Activated CD4-positive, alpha-beta memory T cell treated with anti-CD3 and anti-CD28 coated beads for 36 hours (primary cell): ENCODE data around the gene CCNI2. TPM values are rescaled to one million over a fixed set of nuclear protein-coding genes. Genes with fewer than 3 reads are reported as not detected.

Experiments used
- CTCF ChIA-PET: fragments of 350-600 bp; sonication (Branson Sonifier 250); formaldehyde crosslinking; loops from one replicate; lab custom pipeline; 2021; ENCODE audit warnings: antibody characterized with exemption, inconsistent platforms; lab: Charles Lee
- POLR2A ChIA-PET: fragments of 350-600 bp; sonication (Branson Sonifier 250); formaldehyde crosslinking; loops from one replicate; lab custom pipeline; 2021; ENCODE audit warnings: antibody characterized with exemption; lab: Charles Lee
- DNase-seq: peaks from one replicate; pipeline ENCODE4 v3.0.0-alpha.2; 2020
- H3K27ac Mint-ChIP-seq: one replicate; pipeline ENCODE4 v1.8.0; 2021; ENCODE audit warnings: mixed read lengths
- H3K27me3 Mint-ChIP-seq: one replicate; pipeline ENCODE4 v1.8.0; 2021; ENCODE audit warnings: mixed read lengths
- H3K36me3 Mint-ChIP-seq: one replicate; pipeline ENCODE4 v1.8.0; 2021; ENCODE audit warnings: mixed read lengths
- H3K4me1 Mint-ChIP-seq: one replicate; pipeline ENCODE4 v1.8.0; 2021; ENCODE audit warnings: low read depth, mixed read lengths
- H3K4me3 Mint-ChIP-seq: one replicate; pipeline ENCODE4 v1.8.0; 2021; ENCODE audit warnings: mild to moderate bottlenecking, mixed read lengths
- H3K9me3 Mint-ChIP-seq: one replicate; pipeline ENCODE4 v1.8.0; 2021; ENCODE audit warnings: mixed read lengths
- intact Hi-C: fragments of 100-400 bp; cut with micrococcal nuclease; formaldehyde crosslinking; loops from one replicate; pipeline ENCODE4 v1.15.1; 2023
- total RNA-seq, 2 experiments: library from RNA; stranded (reverse); gene quantifications; one replicate each; pipeline ENCODE4 v1.2.3, GENCODE V29; 2021

Gene CCNI2, protein sequence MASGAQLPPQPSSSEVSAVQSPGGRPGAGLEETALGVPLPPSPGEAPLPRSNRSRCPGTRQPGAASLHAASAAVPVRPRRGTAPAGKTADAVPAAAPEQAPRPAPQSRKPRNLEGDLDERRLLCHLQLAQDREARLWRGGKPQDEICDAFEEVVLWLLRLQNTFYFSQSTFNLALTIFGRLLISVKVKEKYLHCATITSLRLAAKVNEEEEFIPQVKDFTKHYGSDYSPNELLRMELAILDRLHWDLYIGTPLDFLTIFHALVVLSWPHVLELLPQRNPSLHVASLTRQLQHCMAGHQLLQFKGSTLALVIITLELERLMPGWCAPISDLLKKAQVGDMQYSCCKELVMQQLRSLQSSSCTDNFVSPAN
- 1 to 10 TPM; 2.7 to 4.2 TPM for total RNA-seq

DNA sequence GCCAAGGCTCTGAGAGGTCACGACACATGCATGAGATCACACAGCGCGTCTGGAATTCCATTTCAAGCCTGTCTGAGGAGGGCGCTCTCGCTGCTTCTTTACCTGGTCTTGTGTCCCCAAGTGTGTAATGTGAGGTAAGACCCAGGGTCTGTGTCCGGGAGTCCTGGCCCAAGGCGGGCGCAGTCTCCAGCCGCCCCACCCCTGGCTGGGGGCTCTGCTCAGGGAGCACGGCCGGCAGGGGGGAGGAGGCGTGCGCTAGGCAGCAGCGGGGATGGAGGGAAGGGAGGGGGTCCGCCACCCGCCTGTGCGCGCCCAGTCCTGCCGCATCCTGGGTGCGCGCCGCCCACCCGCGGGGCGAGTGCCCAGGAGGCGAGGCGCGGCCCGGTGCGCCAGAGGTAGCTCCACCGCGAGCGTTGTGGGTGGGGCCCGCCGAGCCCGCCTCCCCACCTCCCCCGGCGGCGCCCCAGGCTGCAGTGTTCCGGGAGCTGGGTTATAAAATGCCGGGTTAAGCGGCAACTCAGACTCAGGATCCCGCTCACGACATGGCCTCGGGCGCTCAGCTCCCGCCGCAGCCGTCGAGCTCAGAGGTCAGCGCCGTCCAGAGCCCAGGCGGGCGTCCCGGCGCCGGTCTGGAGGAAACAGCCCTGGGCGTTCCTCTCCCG, at the start of gene CCNI2:
Gene CCNI2 (plus strand): TSS at position 473 of the 662 bp plus-strand sequence. CDS start 70 bp downstream, at position 543.
- H3K36me3 Mint-ChIP-seq: no peaks in the 10 kb centered on the region
- intact Hi-C loops: loop anchor here (1.0 to 2.0 kb wide), 2 partner anchors 10 to 74 kb away; partner anchors contain the start of gene KIF3A
- CTCF ChIA-PET: interaction anchor here (0.6 to 3.2 kb wide), 9 partner anchors 9 to 221 kb away, joined by 3 to 45 read pairs (median 5); partner anchors contain the start of genes KIF3A and RAD50

DNA sequence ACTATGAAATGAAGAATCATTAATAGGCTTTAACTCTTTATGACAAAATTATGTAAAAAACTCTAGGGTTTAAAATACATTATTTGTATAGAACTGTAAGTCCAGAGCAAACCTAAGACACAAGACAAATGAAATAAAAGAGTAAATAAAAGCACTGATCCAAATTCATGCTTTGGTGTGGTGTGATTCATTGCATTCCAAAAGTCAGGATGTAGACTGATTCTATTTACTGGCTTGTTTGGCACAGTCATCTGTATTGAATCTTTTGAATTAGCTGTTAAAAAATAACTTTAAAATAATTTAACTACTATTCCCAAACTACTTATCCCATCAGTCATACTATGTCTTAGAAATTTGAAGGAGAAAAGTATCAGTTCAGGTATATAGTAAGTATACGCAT, 42.4 kb upstream of the CCNI2 start:
- peaks cover 23% of the 10 kb centered on the region for H3K36me3 Mint-ChIP-seq
- ChIA-PET CTCF (interaction anchor here (1.9 kb wide), 1 partner anchor 115 kb away, joined by 5 read pairs; no protein-coding TSS in a partner anchor), POLR2A (no interaction called here)
- intact Hi-C loops: no loop called here
- H3K27me3 Mint-ChIP-seq: no peaks in the 10 kb centered on the region
- no peak overlapping the region for H3K4me3 Mint-ChIP-seq
- DNase-seq: no peak
- H3K27ac Mint-ChIP-seq: no peak overlapping the region
- H3K4me1 Mint-ChIP-seq: peaks cover 6% of the 10 kb centered on the region
- H3K9me3 Mint-ChIP-seq: no peaks in the 10 kb centered on the region

More for the DNA sequence above, at the start of gene CCNI2:
- POLR2A ChIA-PET: interaction anchor here (0.8 to 1.7 kb wide), 4 partner anchors 9 to 283 kb away, joined by 3 to 16 read pairs (median 5); partner anchors contain the start of gene KIF3A
- H3K27ac Mint-ChIP-seq: peak within 1 kb of the TSS; percentile 67
- peaks cover 27% of the 10 kb centered on the region for H3K4me1 Mint-ChIP-seq
- H3K9me3 Mint-ChIP-seq: no peaks in the 10 kb centered on the region
- DNase-seq: peak; percentile 75
- H3K27me3 Mint-ChIP-seq: no peaks in the 10 kb centered on the region
- peak within 1 kb of the TSS; percentile 72 for H3K4me3 Mint-ChIP-seq

GRCh38 chr5:132708645-132709044, 38.6 kb upstream of the CCNI2 start:
- CTCF ChIA-PET: interaction anchor here (1.6 kb wide), 1 partner anchor 112 kb away, joined by 5 read pairs; no protein-coding TSS in a partner anchor
- Mint-ChIP-seq H3K36me3 (peaks cover 9% of the 10 kb centered on the region), H3K27me3 (no peaks in the 10 kb centered on the region), H3K4me1 (peaks cover 9% of the 10 kb centered on the region), H3K4me3 (no peak overlapping the region), H3K9me3 (no peaks in the 10 kb centered on the region), H3K27ac (no peak overlapping the region)
- intact Hi-C loops: no loop called here
- DNase-seq: no peak
- POLR2A ChIA-PET: interaction anchor here (0.6 kb wide), 1 partner anchor 59 kb away, joined by 3 read pairs; no protein-coding TSS in a partner anchor

- H3K9me3 Mint-ChIP-seq: no peaks in the 10 kb centered on the region
- DNase-seq: no peak
- H3K27ac Mint-ChIP-seq: no peak overlapping the region
- intact Hi-C loops: loop anchor here (1.0 to 2.0 kb wide), 6 partner anchors 26 to 188 kb away; no protein-coding TSS in a partner anchor
- H3K27me3 Mint-ChIP-seq: no peaks in the 10 kb centered on the region
- H3K36me3 Mint-ChIP-seq: peaks cover 9% of the 10 kb centered on the region
- H3K4me1 Mint-ChIP-seq: peaks cover 14% of the 10 kb centered on the region
- no peak overlapping the region for H3K4me3 Mint-ChIP-seq
- ChIA-PET CTCF (interaction anchor here (0.6 to 1.6 kb wide), 10 partner anchors 11 to 188 kb away, joined by 3 to 9 read pairs (median 4); partner anchors contain the start of gene KIF3A), POLR2A (no interaction called here)
Observed at GRCh38 chr5:132714456-132715307, 32.5 kb upstream of the CCNI2 start.

GRCh38 chr5:132718544-132719312, 28.5 kb upstream of the CCNI2 start:
- ChIA-PET POLR2A (no interaction called here), CTCF (interaction anchor here (0.6 kb wide), 1 partner anchor 71 kb away, joined by 4 read pairs; no protein-coding TSS in a partner anchor)
- Mint-ChIP-seq H3K27me3 (no peaks in the 10 kb centered on the region), H3K4me3 (no peak overlapping the region), H3K9me3 (no peaks in the 10 kb centered on the region), H3K27ac (no peak overlapping the region), H3K4me1 (peaks cover 12% of the 10 kb centered on the region), H3K36me3 (peaks cover 7% of the 10 kb centered on the region)
- intact Hi-C loops: no loop called here
- DNase-seq: no peak

- ChIA-PET POLR2A (no interaction called here), CTCF (no interaction called here)
- Mint-ChIP-seq H3K27ac (no peak overlapping the region), H3K4me1 (peaks cover 8% of the 10 kb centered on the region), H3K36me3 (peaks cover 16% of the 10 kb centered on the region), H3K27me3 (no peaks in the 10 kb centered on the region), H3K9me3 (no peaks in the 10 kb centered on the region), H3K4me3 (no peak overlapping the region)
- intact Hi-C loops: no loop called here
- no peak for DNase-seq
Observed at GRCh38 chr5:132725745-132726144, 21.5 kb upstream of the CCNI2 start.

- ChIA-PET POLR2A (interaction anchor here (1.2 kb wide), 1 partner anchor 15 kb away, joined by 3 read pairs; no protein-coding TSS in a partner anchor), CTCF (interaction anchor here (1.1 kb wide), 1 partner anchor 21 kb away, joined by 6 read pairs; no protein-coding TSS in a partner anchor)
- no peaks in the 10 kb centered on the region for H3K27me3 Mint-ChIP-seq
Observed at GRCh38 chr5:132729896-132730295, 17.3 kb upstream of the CCNI2 start.

GRCh38 chr5:132733499-132734148, 13.6 kb upstream of the CCNI2 start:
- peaks cover 37% of the 10 kb centered on the region for H3K4me1 Mint-ChIP-seq
- peaks cover 2% of the 10 kb centered on the region for H3K27me3 Mint-ChIP-seq
- no peak overlapping the region for H3K27ac Mint-ChIP-seq
- intact Hi-C loops: loop anchor here (10.0 kb wide), 1 partner anchor 1491 kb away; the partner anchor contains the start of gene PPP2CA
- H3K9me3 Mint-ChIP-seq: no peaks in the 10 kb centered on the region
- H3K4me3 Mint-ChIP-seq: no peak overlapping the region
- peaks cover 12% of the 10 kb centered on the region for H3K36me3 Mint-ChIP-seq
- no peak for DNase-seq
- ChIA-PET CTCF (interaction anchor here (0.6 to 1.9 kb wide), 4 partner anchors 13 to 188 kb away, joined by 3 to 9 read pairs (median 4); no protein-coding TSS in a partner anchor), POLR2A (no interaction called here)

More at GRCh38 chr5:132729896-132730295, 17.3 kb upstream of the CCNI2 start:
- no peak overlapping the region for H3K27ac Mint-ChIP-seq
- no peak overlapping the region for H3K4me3 Mint-ChIP-seq
- no peak for DNase-seq
- no peaks in the 10 kb centered on the region for H3K9me3 Mint-ChIP-seq
- H3K36me3 Mint-ChIP-seq: peaks cover 18% of the 10 kb centered on the region
- intact Hi-C loops: loop anchor here (10.0 kb wide), 1 partner anchor 1495 kb away; the partner anchor contains the start of gene PPP2CA
- H3K4me1 Mint-ChIP-seq: peaks cover 15% of the 10 kb centered on the region

- H3K4me3 Mint-ChIP-seq: no peak overlapping the region
- no peak overlapping the region for H3K27ac Mint-ChIP-seq
- ChIA-PET POLR2A (no interaction called here), CTCF (interaction anchor here (1.2 to 3.3 kb wide), 2 partner anchors 85 to 94 kb away, joined by 3 to 13 read pairs; no protein-coding TSS in a partner anchor)
- H3K9me3 Mint-ChIP-seq: no peaks in the 10 kb centered on the region
- H3K27me3 Mint-ChIP-seq: peaks cover 2% of the 10 kb centered on the region
- no peak for DNase-seq
- peaks cover 35% of the 10 kb centered on the region for H3K4me1 Mint-ChIP-seq
- H3K36me3 Mint-ChIP-seq: peaks cover 12% of the 10 kb centered on the region
- intact Hi-C loops: loop anchor here (5.0 to 10.0 kb wide), 5 partner anchors 133 to 1490 kb away; partner anchors contain the start of genes GDF9, PPP2CA, RAD50 and UQCRQ
Observed at GRCh38 chr5:132734687-132735086, 12.5 kb upstream of the CCNI2 start.
